SK-N-MC (cell line): Measurements from ENCODE around the gene OR11L1.

Source experiments
- EZH2 ChIP-seq: fragments of 200-600 bp; sonication (generic); IDR thresholded peaks from one replicate; pipeline ENCODE4 v1.6.1; 2017; ENCODE audit warnings: antibody characterized with exemption
- POLR2AphosphoS5 ChIP-seq: IDR thresholded peaks from 2 replicates; pipeline ENCODE4 v1.6.1; 2012; ENCODE audit warnings: mild to moderate bottlenecking, low read depth, low read length, borderline replicate concordance

GRCh38 chr1:247843411-247843810 lies 1.7 kb upstream of the OR11L1 start:
- TF ChIP-seq EZH2 (no peak), POLR2AphosphoS5 (no peak)
